Left kidney (tissue), 2 donors: Measurements from ENCODE around the gene CNTNAP5. TPM values are rescaled to one million over a fixed set of nuclear protein-coding genes. Genes with fewer than 3 reads are reported as not detected.

Source experiments
- DNase-seq: peaks from one replicate; pipeline ENCODE4 v3.0.0-alpha.2; 2013
- polyA plus RNA-seq: library from polyadenylated mRNA; unstranded; fragments of 120-200 nt; gene quantifications from one replicate; pipeline ENCODE4 v1.2.1, GENCODE V29; 2013; ENCODE audit not compliant: insufficient read length

CNTNAP5 gene
- polyA plus RNA-seq, 1 donor = 0.03 TPM

DNA sequence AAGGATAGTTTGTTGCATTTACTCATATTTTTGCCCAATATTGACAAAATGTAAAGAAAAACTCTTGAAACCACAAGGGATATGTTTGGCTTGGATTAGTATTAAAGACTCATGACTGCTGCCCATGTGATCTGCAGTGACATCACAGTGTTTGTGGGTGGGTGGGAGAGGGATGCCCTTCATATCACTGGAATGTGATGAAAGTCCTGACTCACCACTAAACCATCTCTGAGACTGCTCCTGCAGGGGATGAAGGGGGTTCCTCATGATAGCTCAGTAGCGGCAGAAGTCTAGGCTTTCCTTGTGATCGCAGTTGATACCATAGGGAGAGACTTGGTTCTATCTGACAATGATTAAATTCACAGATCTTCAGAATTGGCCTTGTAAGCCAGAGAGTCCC, 451.2 kb downstream of the CNTNAP5 start:
- DNase-seq = no peak

DNA sequence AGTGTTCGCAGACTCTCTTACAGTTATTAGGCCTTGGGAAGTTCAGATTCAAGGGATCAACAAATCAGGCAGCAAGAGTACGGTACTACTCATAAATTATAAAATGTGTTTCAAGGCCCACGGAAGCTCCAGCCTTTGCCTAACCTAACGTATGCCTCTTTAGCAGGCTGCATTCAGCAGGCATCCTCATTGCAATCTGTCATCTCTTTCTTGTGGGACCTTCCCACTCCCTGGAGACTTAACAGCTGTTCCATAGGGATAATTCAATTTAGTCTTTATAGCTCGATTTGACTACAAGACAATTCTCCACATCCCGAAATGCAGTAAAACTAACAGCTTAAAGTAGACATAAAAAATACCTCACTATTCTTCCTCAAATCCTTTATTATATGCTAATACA, 453.7 kb downstream of the CNTNAP5 start:
- no peak for DNase-seq

DNA sequence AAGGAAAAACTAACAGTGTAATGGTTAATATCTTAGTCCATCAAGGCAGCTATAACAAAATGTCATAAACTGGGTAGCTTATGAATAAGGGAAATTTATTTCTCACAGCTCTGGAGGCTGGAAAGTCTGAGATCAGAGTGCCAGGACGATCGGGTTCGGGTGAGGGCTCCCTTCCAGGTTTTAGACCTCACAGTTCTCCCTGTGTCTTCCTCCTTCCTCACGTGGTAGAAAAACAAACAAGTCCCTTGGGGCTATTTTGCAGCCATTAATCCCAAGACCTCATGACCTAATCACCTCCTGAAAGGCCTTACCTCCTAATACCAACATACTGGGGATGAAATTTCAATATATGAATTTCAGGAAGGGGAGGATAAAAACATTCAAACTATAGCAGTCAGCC, 455.9 kb downstream of the CNTNAP5 start:
- DNase-seq = no peak

DNA sequence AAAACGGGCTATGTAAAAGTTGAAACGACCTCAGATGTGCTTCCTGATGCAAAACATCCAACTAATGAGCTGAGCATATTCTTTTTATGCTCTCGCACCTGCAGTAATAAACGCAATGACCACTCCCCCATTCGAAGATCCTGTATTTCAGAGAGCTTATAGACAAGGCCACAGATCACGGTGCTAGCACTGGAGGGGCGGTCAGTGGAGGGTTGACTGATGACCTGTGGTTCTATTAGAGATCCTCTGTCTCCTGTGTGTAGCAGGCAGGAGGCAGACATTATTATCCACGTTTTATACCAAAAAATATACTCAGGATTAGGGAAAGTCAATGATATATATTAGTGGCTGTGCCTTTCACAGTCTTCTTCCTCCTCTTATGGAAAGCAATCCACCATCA, 457.0 kb downstream of the CNTNAP5 start:
- no peak for DNase-seq

DNA sequence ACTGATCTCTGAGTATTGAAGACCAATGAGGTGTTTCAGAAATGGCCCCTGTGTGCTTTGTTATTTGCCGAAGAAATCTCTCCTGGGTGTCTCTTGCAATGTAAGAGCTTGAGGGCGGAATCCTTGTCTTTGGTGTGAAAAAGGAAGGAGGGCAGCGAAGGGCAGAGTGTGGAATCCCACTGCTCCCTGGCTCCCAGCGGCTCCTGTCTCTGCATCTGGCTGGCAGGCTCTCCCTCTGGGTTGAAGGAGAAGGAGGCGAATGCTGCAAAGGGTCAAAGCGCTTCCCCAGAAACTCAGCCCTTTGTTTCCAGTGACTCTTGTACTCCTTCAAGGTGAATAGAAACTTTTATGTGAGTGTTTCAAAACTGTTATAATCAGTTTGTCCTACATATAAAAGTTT, 457.5 kb downstream of the CNTNAP5 start:
- DNase-seq = no peak

DNA sequence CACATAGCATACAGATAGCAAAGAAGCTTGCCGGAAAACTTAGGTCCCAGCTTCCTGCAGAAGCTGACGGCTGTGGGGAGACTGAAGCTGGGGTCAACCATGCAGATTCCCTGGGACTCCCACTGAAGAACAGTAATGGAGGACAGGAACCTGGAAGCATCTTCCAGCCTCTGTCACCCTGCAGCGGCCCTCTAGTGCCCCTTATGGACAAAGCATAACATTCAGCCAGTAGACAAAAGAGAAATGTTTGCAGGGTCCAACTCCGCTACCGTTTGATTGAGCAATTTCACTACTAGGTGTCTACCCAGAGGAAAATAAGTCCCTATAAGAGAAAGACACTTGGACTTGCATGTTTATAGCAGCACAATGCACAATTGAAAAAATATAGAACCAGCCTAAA, 460.6 kb downstream of the CNTNAP5 start:
- no peak for DNase-seq

DNA sequence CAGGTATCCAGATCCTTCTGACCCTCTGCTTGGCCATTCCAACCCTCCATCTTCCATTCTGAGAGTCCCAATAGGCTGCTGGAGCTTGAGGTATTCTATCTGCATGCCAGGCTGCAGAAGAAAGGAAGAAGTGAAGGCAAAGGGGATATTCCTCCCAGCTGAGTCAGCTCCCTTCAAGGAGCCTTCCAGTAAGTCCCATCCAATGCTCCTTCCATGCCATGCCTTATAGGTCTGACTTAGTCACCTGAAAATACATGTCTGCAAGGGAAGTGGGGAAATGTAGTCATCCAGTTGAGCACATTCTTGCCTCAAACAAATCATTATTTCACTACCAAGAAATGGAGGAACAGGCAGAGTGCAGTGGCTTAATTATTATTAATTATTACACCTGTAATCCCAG, 464.6 kb downstream of the CNTNAP5 start:
- no peak for DNase-seq

DNA sequence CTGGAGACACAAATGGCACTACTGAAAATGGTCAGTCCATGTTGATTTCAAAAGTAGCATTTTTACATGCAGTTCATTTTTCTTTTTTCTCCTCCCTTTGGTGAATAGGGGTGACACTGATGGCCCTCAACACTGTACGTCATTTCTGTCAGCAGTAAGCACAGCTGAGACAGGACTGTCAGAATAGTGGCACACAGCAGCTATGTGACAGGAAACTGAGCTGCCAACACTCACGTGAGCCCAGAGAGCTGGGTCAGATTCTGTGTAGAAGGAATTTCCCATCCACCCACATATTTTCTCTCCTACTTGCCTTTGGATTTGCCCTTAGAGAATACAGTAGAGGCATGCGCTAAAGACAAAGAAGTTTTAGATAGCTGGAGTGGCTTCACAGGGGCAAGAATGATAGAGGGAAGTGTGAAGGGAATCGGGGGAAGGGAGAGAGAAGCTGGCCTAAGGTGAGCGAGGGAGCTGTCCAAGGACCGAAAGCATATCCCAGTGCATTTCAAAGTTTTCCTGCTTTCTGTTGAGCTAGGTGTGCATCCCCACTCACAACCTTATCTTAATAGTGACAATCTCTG, 476.6 kb downstream of the CNTNAP5 start:
- DNase-seq = no peak

DNA sequence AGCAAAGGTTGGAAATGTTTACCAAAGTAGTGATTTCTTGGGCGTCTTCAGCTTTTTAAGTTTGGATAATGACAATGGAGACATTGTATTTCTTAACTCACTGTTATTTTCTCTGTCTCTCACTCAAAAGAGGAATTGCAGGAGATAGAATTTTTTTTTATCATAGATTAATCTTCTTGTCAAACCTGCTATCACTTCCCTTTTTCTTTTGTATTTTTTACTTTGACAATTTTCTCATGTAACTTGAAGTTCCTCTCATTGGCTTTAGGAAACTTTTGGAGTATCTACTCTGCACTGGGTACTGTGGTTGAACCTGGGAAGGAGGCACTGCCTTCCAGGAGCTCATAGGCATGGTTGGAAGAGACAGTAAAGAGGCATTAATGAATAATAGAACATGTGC, 489.1 kb downstream of the CNTNAP5 start:
- DNase-seq = no peak

DNA sequence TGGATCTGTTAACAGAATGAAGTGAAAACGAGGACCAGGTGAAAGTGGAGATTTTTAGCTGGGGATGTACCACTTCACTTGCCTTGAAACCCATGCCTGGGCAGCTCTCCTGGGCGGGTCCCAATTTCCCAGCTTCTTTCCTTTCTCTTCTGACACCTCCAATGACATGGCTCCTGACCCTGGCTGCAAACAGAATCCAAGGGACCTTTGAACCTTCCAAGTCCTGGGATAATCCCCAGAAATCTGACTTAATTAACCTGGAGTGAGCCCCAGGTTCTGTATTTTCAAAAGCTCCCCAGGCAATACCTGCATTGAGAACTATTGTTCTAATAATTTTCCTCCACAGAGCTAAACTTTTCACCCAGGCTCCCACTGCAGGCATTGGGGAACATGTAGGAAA, 495.9 kb downstream of the CNTNAP5 start:
- no peak for DNase-seq

DNA sequence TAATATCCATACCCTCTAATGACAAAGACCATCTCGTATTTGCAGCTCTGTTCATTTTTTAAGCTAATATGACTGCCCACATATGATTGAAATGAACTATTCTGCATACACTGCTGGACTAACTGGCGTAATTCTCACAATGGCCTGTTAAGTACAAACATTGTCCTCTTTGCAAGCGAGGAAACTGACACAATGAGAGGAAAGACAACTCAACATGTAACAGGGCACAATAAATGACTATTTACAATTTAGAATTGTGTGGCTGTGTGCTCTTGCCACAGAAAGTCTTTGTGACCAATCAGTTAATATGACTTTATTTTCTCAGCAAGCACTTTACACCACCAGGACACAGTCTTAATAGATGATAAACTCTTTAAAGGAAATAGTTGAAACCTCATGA, 498.0 kb downstream of the CNTNAP5 start:
- DNase-seq = no peak

DNA sequence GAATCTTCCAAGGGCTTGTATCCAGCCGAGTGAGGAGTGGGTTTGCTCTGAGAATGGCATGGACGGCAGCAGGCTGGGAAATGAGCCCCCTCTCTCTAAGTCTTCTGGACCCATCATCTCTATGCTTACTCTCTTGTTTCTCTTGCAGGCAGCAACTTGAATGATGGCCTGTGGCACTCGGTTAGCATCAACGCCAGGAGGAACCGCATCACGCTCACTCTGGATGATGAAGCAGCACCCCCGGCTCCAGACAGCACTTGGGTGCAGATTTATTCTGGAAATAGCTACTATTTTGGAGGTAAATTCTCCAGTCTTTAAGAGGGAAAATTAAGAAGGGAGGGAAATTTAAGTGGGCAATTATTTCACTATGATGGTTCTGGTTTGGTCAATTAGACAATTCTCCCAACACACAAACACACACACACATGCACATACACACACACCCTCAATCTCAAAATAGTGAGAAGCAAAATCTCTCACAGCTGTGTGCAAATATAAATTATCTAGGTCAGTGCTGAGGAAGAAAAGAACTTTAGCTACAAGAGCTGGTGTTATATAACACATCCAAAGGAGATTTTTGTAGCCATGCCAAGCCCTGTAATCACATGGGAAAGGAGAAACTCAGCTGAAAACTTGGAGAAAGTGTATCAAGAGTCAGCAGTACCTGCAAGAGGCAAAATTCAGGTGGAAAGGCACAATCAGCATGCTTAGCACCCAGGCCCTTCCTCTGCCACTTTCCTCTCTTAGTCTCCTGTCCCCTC, 499.2 kb downstream of the CNTNAP5 start:
- DNase-seq = no peak

DNA sequence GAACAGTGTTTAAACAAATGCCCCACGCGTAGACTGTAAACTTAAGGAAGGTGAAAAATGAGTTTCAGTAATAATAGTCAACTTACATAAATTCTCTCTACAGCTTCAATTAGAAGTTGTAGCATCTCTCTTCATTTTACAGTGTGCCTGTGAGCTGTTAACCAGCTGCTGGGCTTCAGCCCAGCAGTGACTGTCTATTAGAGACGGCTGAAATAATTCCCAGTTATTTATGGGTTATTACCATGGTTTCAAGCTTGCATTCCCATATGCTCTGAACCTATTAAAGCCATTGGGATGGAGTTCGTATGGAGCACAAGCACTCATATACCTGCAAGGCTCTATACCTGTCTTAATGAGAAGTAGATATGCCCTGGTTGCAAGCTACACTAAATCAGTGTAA, 501.1 kb downstream of the CNTNAP5 start:
- DNase-seq = no peak

DNA sequence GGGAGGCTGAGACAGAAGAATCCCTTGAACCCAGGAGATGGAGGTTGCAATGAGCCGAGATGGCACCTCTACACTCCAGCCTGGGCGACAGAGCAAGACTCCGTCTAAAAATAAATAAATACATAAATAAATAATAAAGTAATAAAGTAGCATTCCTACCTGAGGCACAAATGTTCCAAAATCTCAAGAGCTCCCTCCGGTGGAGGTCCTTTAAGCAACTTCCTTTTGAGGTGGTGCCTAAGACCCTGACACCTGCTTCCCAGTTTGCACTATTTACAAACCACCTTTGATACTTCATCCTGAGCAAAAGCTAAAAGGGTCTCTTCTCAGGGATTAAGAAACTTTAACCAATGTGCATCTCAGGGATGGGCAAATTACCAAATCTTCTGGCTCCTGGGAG, 505.1 kb downstream of the CNTNAP5 start:
- DNase-seq = no peak

DNA sequence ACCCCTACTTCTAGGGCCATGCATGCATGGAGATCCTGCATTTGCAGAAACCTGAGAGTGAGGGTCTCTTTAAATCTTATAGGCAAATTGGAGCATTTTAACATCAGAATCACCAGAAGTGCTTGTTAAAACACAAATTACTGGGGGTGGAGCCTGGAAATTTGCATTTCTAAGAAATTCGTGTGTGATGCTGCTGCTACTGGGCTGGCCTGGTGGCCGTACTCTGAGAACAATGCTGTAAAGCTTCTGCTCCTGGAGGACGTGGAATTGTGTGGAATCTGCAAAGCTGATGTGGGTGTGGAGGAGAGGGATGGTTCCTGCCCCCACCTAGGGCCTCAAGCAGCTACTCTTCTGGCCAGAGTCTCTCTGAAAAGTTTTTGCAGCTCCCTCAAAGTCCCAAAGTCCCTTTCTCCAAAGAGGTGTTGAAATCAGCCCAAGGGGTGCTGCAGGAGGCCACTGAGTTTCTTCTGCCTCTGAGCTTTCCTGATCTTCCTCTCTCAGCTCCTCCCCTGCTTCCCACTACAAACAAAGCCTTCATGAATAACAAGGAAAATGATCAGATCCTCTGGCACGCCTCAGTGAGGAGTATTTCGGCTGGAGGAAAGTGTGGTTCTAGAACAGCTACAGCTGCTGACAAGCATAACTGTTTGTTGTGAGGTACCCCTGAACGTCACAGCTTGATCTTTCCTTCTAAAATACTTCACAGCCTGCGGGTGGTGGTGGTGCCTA, 508.3 kb downstream of the CNTNAP5 start:
- DNase-seq = no peak

DNA sequence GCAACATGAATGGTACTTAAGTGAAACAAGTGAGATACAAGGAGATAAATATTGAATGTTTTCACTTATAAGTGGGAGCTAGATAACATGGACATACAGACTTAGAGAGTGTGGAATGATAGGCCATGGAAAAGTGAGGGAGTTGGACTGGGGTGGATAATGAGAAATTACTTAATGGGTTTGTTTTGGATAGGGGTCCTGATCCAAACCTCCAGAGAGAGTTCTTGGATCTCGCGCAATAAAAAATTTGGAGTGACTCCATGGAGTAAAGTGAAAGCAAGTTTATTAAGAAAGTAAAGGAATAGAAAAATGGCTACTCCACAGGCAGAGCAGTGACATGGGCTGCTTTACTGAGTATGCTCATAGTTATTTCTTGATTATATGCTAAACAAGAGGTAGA, 508.9 kb downstream of the CNTNAP5 start:
- no peak for DNase-seq

DNA sequence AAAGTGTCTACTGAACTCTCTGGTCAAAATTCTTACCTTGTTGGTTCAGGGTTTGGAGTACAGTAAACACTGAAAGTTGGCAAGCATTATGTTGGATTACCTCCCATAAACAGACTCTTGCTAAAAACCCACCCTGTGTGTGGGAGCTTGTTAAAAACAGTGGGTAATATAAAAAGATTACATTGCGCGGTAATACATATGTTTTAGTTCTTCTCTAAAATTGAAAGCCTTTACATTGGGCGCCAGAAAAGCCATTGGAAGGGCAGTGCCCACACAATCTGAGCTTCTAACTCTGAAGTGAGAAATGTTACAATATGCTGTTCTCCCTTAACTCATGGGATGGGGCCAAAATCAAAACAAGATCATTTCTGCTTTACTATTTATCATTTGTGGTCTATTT, 510.7 kb downstream of the CNTNAP5 start:
- DNase-seq = no peak

DNA sequence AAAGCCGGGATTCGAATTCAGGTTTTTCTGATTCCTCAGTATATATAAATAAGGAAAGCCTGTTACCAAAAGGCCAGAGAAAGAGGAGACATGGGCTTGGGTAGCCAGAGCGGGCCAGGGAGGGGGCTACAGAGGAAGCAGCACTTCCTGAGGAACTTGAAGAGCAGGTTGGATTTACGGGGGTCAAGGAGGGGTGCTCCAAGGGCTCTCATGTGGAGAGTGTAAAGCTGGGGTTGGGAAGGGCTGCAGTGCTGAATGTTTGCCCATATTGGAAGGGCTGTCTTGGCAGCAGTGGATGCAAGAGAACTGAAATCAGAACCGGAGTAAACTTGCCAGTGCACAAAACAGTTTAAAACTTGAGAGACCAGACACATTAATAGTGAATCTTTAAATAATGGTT, 511.5 kb downstream of the CNTNAP5 start:
- DNase-seq = no peak

DNA sequence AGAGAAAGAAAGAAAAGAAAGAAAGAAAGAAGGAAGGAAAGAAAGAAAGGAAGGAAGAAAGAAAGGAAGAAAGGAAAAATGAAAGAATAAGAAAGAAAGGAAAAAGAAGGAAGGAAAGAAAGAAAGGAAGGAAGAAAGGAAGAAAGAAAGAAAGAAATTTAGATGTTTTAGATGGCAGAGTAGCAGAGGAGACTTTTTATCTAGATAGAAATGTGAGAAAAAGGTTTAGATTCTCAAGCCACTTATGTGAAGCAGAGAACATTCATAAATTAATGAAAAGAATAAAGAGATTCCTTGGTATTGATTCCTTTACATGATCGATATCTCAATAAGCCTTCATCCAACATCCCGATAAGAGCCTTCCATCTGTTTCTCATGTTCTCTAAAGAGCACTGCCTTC, 513.5 kb downstream of the CNTNAP5 start:
- DNase-seq = no peak

DNA sequence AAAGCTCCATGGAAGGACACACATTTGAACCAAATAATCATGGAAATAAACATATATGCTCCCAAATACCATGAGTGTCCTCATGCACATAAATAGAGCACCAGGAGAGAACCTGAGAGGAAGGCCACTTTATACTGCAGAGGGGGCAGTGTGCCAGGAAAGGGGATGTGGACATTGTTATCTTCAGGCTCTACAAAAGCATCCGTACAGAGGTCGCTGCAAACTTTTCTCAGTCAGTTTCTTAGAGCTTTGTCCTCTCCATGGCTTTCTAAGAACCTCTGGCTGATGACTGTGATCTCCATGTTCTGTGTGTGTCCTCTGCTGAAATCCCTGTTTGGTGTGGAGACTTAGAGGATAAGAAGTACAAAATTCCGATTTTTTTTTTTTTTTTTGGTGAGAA, 515.7 kb downstream of the CNTNAP5 start:
- DNase-seq = no peak

DNA sequence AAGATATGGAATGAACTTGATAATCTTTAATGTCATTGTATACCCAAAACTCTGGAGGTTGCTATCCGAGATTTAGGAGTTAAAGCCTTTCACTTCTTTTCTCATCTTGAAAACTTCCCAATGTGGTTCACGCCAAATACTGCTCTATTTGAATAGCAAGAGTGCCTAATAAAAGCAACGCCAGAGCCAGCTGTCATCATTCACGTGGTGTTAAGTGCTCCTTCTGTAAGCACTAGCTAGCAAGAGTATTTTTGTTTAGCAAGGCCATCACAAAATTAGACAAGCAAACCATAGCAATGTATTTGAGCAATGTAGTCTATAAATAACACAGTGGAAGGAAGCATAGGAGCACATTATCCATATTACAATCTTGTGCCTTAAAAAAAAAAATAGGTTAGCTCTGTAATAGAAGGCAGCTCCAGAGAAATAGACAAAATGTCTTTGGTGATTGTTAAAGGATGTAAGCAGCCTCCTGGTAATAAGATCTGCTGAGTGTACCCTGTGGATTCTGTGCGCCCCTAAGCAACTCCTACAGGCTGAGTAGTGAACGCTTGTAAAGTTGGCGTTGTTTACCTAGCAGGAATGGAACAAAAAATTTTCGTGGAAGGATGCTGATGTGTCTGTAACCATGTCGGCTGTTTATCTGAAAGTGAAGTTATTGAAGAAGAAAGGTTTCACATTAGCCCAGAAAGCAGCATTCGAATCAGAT, 518.0 kb downstream of the CNTNAP5 start:
- DNase-seq = no peak

DNA sequence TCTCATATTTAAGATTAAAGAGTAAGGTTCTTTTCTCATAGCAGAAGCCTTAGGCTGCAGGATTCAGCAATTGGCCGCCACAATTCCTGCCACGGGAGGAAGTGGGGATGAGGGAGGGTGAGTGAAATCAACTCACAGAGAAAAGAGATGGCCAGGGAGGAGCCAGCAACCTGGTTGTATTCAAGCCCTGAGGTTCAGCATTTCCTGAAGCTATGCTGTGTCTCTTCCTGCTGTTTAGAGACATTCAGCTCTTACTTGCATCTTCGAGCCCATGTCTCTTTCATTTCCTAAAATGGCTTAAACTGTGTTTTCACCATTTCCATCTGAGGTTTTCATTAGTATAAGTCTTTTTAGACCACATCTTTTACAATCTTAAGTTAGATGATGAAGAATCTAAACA, 522.6 kb downstream of the CNTNAP5 start:
- no peak for DNase-seq
